ENCODE results near the gene ACSS3.

The ACSS3 gene

GRCh38 chr12:81296556-81297305 lies 218.9 kb downstream of the ACSS3 start:
- peak; percentile 69 for DNase-seq (ENCODE audit: low read depth)

GRCh38 chr12:81297601-81298000 lies 219.7 kb downstream of the ACSS3 start:
- no peak for DNase-seq (ENCODE audit: low read depth)

- DNase-seq (ENCODE audit: low read depth), result no peak
Observed at GRCh38 chr12:81300454-81300853, 222.6 kb downstream of the ACSS3 start.

- no peak for DNase-seq (ENCODE audit: low read depth)
Observed at GRCh38 chr12:81303935-81304334, 226.1 kb downstream of the ACSS3 start.
